Measurements from ENCODE around the gene THNSL1. TPM values are rescaled to one million over a fixed set of nuclear protein-coding genes. Genes with fewer than 3 reads are reported as not detected.

The THNSL1 gene
- total and polyA plus RNA-seq, 2 of the 8 experiments (the other 6 are each of a cell fraction or from before 2014, with no cell fraction given) = 1.4 to 3.1 TPM

DNA sequence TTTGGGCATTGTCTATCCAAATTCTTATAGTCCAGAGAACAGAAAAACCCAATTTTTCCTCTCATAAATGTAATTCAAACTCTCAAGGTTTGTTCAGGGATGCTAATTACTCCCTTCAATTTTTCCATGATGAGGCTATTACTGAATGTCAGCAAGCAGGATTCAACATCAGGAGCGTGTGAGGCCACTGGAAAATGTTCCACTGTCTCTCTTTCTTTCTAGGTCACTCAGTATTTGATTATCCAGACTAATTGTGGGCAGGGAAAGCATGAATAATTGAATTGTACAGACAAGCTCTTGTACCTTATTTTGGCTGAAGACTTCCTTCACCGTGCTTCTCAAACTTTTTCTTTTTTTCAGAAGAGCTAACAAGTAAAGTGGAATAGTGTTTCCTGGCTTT is 30.7 kb downstream of the THNSL1 start:
- no peak for FAIRE-seq

More for the DNA sequence above, 30.7 kb downstream of the THNSL1 start:
- TF ChIP-seq GABPA (IDR thresholded peaks at IDR 0.05; ENCODE audit: borderline replicate concordance, insufficient read depth, low read length) = no peak
- TF ChIP-seq, protein P1, sequence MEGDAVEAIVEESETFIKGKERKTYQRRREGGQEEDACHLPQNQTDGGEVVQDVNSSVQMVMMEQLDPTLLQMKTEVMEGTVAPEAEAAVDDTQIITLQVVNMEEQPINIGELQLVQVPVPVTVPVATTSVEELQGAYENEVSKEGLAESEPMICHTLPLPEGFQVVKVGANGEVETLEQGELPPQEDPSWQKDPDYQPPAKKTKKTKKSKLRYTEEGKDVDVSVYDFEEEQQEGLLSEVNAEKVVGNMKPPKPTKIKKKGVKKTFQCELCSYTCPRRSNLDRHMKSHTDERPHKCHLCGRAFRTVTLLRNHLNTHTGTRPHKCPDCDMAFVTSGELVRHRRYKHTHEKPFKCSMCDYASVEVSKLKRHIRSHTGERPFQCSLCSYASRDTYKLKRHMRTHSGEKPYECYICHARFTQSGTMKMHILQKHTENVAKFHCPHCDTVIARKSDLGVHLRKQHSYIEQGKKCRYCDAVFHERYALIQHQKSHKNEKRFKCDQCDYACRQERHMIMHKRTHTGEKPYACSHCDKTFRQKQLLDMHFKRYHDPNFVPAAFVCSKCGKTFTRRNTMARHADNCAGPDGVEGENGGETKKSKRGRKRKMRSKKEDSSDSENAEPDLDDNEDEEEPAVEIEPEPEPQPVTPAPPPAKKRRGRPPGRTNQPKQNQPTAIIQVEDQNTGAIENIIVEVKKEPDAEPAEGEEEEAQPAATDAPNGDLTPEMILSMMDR (IDR thresholded peaks at IDR 0.05; ENCODE audit: control extremely low read depth in 1 of 3, insufficient read depth in 1 of 3, low read depth in 1 of 3, low read length in 3 of 3) = no peak
- no peaks in the 10 kb centered on the region for H3K9me3 ChIP-seq (ENCODE audit: insufficient read depth in 2 of 2, low read depth in 1 of 2, low read length in 1 of 2)
- POLR2A ChIA-PET (ENCODE audit: partially characterized antibody) = no interaction called here
- no peaks in the 10 kb centered on the region for H3K79me2 ChIP-seq (ENCODE audit: control insufficient read depth in 1 of 2, insufficient read depth in 2 of 2, low read length in 2 of 2)
- H3K79me1 ChIP-seq (ENCODE audit: low read depth, low read length) = no peaks in the 10 kb centered on the region
- DNase-seq (ENCODE audit: low read depth in 1 of 2, low spot score in 2 of 2) = no peak
- H2AFZ ChIP-seq (ENCODE audit: low read length) = no peak overlapping the region
- CTCF ChIA-PET (ENCODE audit: partially characterized antibody) = no interaction called here
- no peaks in the 10 kb centered on the region for H3K23me2 ChIP-seq (ENCODE audit: low read depth, low read length)
- H3K27me3 ChIP-seq (replicated peaks in 1 of 4; ENCODE audit: control insufficient read depth in 3 of 4, extremely low read depth in 1 of 4, insufficient read depth in 3 of 4, low read length in 3 of 4) = no peaks in the 10 kb centered on the region
- no peak overlapping the region for H3K14ac ChIP-seq (ENCODE audit: insufficient read length)
- H3K23ac ChIP-seq (ENCODE audit: insufficient read length) = no peak overlapping the region
- no peaks in the 10 kb centered on the region for H4K20me1 ChIP-seq (replicated peaks in 1 of 2; ENCODE audit: control insufficient read depth in 1 of 2, insufficient read depth in 2 of 2, low read length in 2 of 2)
- H3K4me3 ChIP-seq (ENCODE audit: extremely low read depth in 1 of 4, insufficient read depth in 2 of 4, low read depth in 3 of 4, low read length in 4 of 4) = no peak overlapping the region
- H2AK5ac ChIP-seq (ENCODE audit: low read depth, low read length) = no peak overlapping the region
- H3K56ac ChIP-seq (replicated peaks; ENCODE audit: insufficient read length, low read depth, low read length) = no peak overlapping the region
- no peak overlapping the region for H2BK15ac ChIP-seq (ENCODE audit: low read length)
- no peak overlapping the region for H3K27ac ChIP-seq (ENCODE audit: low read depth, low read length)
- 92% methylated on average over 2 of the region's 2 CpGs; no CpG with 5 or more reads in 1 of the 2 experiments for WGBS, 2 experiments (ENCODE audit: extremely low coverage in 1 of 2, insufficient coverage in 1 of 2, insufficient read length in 1 of 2, insufficient replicate concordance in 2 of 2, low coverage in 1 of 2, low lambda C conversion rate in 2 of 2, missing lambda C conversion rate in 1 of 2)
- H4K91ac ChIP-seq (replicated peaks; ENCODE audit: insufficient read length, low read length) = no peak overlapping the region
- H3K4me1 ChIP-seq (replicated peaks in 1 of 4; ENCODE audit: control insufficient read depth in 3 of 4, insufficient read depth in 4 of 4, low read length in 3 of 4) = no peaks in the 10 kb centered on the region
- no peak overlapping the region for H3K18ac ChIP-seq (ENCODE audit: extremely low read depth, low read length)
- no peak overlapping the region for H2BK120ac ChIP-seq (replicated peaks; ENCODE audit: low read depth, low read length)
- H3K36me3 ChIP-seq (ENCODE audit: control insufficient read depth in 2 of 4, insufficient read depth in 4 of 4, low read length in 3 of 4) = no peaks in the 10 kb centered on the region
- no peak overlapping the region for H2BK12ac ChIP-seq (ENCODE audit: low read depth, low read length)
- no peak overlapping the region for H3K9ac ChIP-seq (replicated peaks in 1 of 4; ENCODE audit: extremely low read depth in 1 of 4, low read depth in 3 of 4, low read length in 3 of 4)
- H3K4me2 ChIP-seq (ENCODE audit: insufficient read depth in 1 of 2, low read depth in 2 of 2, low read length in 2 of 2) = no peak overlapping the region
- H2BK20ac ChIP-seq (ENCODE audit: low read length) = no peak overlapping the region
- no peak overlapping the region for H4K5ac ChIP-seq (ENCODE audit: insufficient read length, low read depth, low read length)
- H2BK5ac ChIP-seq (ENCODE audit: low read depth, low read length) = no peak overlapping the region
- no peak overlapping the region for H4K8ac ChIP-seq (ENCODE audit: extremely low read depth, insufficient read depth, low read length)
- no peak overlapping the region for H3K4ac ChIP-seq (replicated peaks; ENCODE audit: insufficient read length, low read depth, low read length)
